ENCODE measurements around the gene BBS9.
A peak's percentile ranks its signal among the peaks of the same experiment; 100 is the strongest.

The BBS9 gene

DNA sequence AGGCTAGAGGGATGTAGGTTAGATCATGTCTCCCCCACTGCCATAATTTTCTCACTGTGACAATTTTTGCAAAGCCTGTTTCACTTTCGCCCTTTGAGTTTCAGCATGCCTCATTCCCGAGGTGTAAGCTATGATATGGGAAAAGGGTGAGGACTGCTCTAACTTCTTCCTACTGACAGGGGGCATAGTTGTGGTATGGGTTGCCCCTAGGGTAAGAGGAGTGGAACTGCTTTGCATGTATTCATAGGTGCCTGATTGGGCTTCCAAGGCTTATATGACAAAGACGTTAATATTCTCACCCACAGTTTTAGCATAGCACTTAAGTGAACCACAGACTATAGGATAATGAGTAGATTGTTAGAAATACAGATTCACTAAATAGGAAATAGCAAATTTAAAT, 148.7 kb downstream of the BBS9 start:
- no peak for DNase-seq
- H3K14ac ChIP-seq (ENCODE audit: low read length in 2 of 2): no peak overlapping the region
- H3K18ac ChIP-seq (ENCODE audit: low read depth in 1 of 2, low read length in 2 of 2): no peak overlapping the region
- H3K9me3 ChIP-seq (ENCODE audit: control insufficient read depth, low read length): peaks cover 18% of the 10 kb centered on the region
- no peak overlapping the region for H3K9ac ChIP-seq (ENCODE audit: low read length)
- H3K36me3 ChIP-seq (ENCODE audit: control insufficient read depth in 1 of 2, insufficient read depth in 2 of 2, low read depth in 1 of 2, low read length in 2 of 2): peaks cover 5 to 29% of the 10 kb centered on the region in 2 experiments
- no peak overlapping the region for H4K91ac ChIP-seq (ENCODE audit: low read length)
- no peaks in the 10 kb centered on the region for H3K79me1 ChIP-seq (replicated peaks; ENCODE audit: low read length, poor library complexity, severe bottlenecking)
- no peaks in the 10 kb centered on the region for H3K4me1 ChIP-seq (ENCODE audit: control insufficient read depth, insufficient read depth, low read depth, low read length)
- H3K4me2 ChIP-seq (ENCODE audit: low read length, poor library complexity, severe bottlenecking): no peak overlapping the region
- no peak overlapping the region for H2AFZ ChIP-seq (ENCODE audit: low read depth, low read length)
- no peak overlapping the region for H4K8ac ChIP-seq (ENCODE audit: low read length)
- H2BK5ac ChIP-seq (ENCODE audit: low read depth, low read length, poor library complexity, severe bottlenecking): no peak overlapping the region
- H3K4ac ChIP-seq (ENCODE audit: low read depth in 1 of 2, low read length in 2 of 2): no peak overlapping the region
- H2BK15ac ChIP-seq (ENCODE audit: low read depth, poor library complexity, severe bottlenecking): no peak overlapping the region
- H3K4me3 ChIP-seq (ENCODE audit: insufficient read depth in 1 of 2, low read depth in 1 of 2, low read length in 2 of 2): no peak overlapping the region
- no peaks in the 10 kb centered on the region for H3K27me3 ChIP-seq (ENCODE audit: control insufficient read depth in 1 of 2, insufficient read depth in 1 of 2, low read length in 2 of 2)
- 100% methylated on average over 2 of the region's 3 CpGs for WGBS
- H2BK12ac ChIP-seq (ENCODE audit: low read length in 2 of 2): no peak overlapping the region
- no peak overlapping the region for H3K23ac ChIP-seq (ENCODE audit: low read length in 2 of 2)
- H3K27ac ChIP-seq (ENCODE audit: low read length, poor library complexity, severe bottlenecking): no peak overlapping the region
- no peak overlapping the region for H2AK5ac ChIP-seq (ENCODE audit: low read length, severe bottlenecking)
- no peak overlapping the region for H2BK120ac ChIP-seq (ENCODE audit: low read depth, low read length)

DNA sequence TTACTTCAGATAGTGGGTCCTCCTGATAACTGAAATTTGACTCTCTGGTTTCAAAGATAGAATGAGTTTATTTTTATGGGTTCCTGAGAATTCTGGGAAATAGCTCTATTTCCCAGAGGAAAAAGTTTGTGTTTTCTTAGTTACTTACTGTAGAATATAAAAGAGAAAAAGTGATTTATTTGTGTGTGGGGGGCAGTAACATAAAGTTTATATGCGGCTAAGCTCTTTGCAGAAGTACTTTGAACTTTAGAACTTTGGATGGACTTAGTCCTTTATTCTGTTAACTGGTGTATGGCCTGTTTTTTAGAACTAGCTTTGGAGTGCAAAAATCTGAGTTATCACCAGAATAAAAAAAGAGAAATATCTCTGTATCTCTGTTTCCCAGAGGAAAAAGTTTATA, 157.1 kb downstream of the BBS9 start:
- Histone ChIP-seq H3K27me3 (ENCODE audit: control insufficient read depth in 1 of 2, insufficient read depth in 1 of 2, low read length in 2 of 2) (no peaks in the 10 kb centered on the region), H3K18ac (ENCODE audit: low read depth in 1 of 2, low read length in 2 of 2) (no peak overlapping the region), H2BK5ac (ENCODE audit: low read depth, low read length, poor library complexity, severe bottlenecking) (no peak overlapping the region), H3K9ac (ENCODE audit: low read length) (no peak overlapping the region), H3K4me3 (ENCODE audit: insufficient read depth in 1 of 2, low read depth in 1 of 2, low read length in 2 of 2) (no peak overlapping the region), H3K9me3 (ENCODE audit: control insufficient read depth, low read length) (peaks cover 49% of the 10 kb centered on the region), H3K14ac (ENCODE audit: low read length in 2 of 2) (no peak overlapping the region), H2BK15ac (ENCODE audit: low read depth, poor library complexity, severe bottlenecking) (no peak overlapping the region), H2BK120ac (ENCODE audit: low read depth, low read length) (no peak overlapping the region), H3K27ac (ENCODE audit: low read length, poor library complexity, severe bottlenecking) (no peak overlapping the region), H2BK12ac (ENCODE audit: low read length in 2 of 2) (no peak overlapping the region), H3K23ac (ENCODE audit: low read length in 2 of 2) (no peak overlapping the region), H2AFZ (ENCODE audit: low read depth, low read length) (no peak overlapping the region), H4K91ac (ENCODE audit: low read length) (no peak overlapping the region), H3K4me2 (ENCODE audit: low read length, poor library complexity, severe bottlenecking) (no peak overlapping the region), H3K4ac (ENCODE audit: low read depth in 1 of 2, low read length in 2 of 2) (no peak overlapping the region), H4K8ac (ENCODE audit: low read length) (no peak overlapping the region), H3K36me3 (ENCODE audit: control insufficient read depth in 1 of 2, insufficient read depth in 2 of 2, low read depth in 1 of 2, low read length in 2 of 2) (peaks cover 3 to 6% of the 10 kb centered on the region in 2 experiments), H2AK5ac (ENCODE audit: low read length, severe bottlenecking) (no peak overlapping the region), H3K4me1 (ENCODE audit: control insufficient read depth, insufficient read depth, low read depth, low read length) (no peaks in the 10 kb centered on the region), H3K79me1 (replicated peaks; ENCODE audit: low read length, poor library complexity, severe bottlenecking) (no peaks in the 10 kb centered on the region)
- DNase-seq: no peak
- WGBS: 97% methylated on average over 1 of the region's 1 CpG

DNA sequence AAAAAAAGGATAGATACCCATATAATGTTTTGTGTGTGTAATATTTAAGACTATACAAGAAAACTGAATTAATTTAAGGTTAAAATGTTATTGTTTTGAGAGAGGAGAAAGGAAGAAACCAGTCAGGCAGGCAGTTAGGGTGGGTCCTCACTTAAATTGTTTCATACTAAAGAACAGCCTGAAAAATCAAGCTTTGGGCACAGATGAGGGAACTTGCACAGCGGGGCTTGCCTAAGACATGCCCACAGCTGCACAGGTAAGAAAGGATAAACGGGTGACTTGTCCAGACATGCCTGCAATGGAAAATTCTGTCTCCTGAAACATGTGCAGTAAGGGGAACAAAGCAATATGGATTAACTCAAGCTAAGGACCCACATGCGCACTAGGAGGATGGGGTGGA, 158.4 kb downstream of the BBS9 start:
- Histone ChIP-seq H3K4me2 (ENCODE audit: low read length, poor library complexity, severe bottlenecking) (no peak overlapping the region), H2BK12ac (ENCODE audit: low read length in 2 of 2) (no peak overlapping the region), H4K8ac (ENCODE audit: low read length) (no peak overlapping the region), H3K14ac (ENCODE audit: low read length in 2 of 2) (no peak overlapping the region), H3K4me1 (ENCODE audit: control insufficient read depth, insufficient read depth, low read depth, low read length) (no peaks in the 10 kb centered on the region), H4K91ac (ENCODE audit: low read length) (no peak overlapping the region), H3K23ac (ENCODE audit: low read length in 2 of 2) (no peak overlapping the region), H2BK15ac (ENCODE audit: low read depth, poor library complexity, severe bottlenecking) (no peak overlapping the region), H3K27ac (ENCODE audit: low read length, poor library complexity, severe bottlenecking) (peak overlapping the region; percentile 9), H3K79me1 (replicated peaks; ENCODE audit: low read length, poor library complexity, severe bottlenecking) (no peaks in the 10 kb centered on the region), H2AFZ (ENCODE audit: low read depth, low read length) (no peak overlapping the region), H3K4me3 (ENCODE audit: insufficient read depth in 1 of 2, low read depth in 1 of 2, low read length in 2 of 2) (no peak overlapping the region), H3K27me3 (ENCODE audit: control insufficient read depth in 1 of 2, insufficient read depth in 1 of 2, low read length in 2 of 2) (no peaks in the 10 kb centered on the region), H3K4ac (ENCODE audit: low read depth in 1 of 2, low read length in 2 of 2) (no peak overlapping the region), H3K9ac (ENCODE audit: low read length) (no peak overlapping the region), H3K36me3 (ENCODE audit: control insufficient read depth in 1 of 2, insufficient read depth in 2 of 2, low read depth in 1 of 2, low read length in 2 of 2) (peaks cover 3 to 6% of the 10 kb centered on the region in 2 experiments), H3K18ac (ENCODE audit: low read depth in 1 of 2, low read length in 2 of 2) (no peak overlapping the region), H2BK5ac (ENCODE audit: low read depth, low read length, poor library complexity, severe bottlenecking) (no peak overlapping the region), H2AK5ac (ENCODE audit: low read length, severe bottlenecking) (no peak overlapping the region), H3K9me3 (ENCODE audit: control insufficient read depth, low read length) (peaks cover 49% of the 10 kb centered on the region), H2BK120ac (ENCODE audit: low read depth, low read length) (no peak overlapping the region)
- 92% methylated on average over 3 of the region's 3 CpGs for WGBS
- no peak for DNase-seq

DNA sequence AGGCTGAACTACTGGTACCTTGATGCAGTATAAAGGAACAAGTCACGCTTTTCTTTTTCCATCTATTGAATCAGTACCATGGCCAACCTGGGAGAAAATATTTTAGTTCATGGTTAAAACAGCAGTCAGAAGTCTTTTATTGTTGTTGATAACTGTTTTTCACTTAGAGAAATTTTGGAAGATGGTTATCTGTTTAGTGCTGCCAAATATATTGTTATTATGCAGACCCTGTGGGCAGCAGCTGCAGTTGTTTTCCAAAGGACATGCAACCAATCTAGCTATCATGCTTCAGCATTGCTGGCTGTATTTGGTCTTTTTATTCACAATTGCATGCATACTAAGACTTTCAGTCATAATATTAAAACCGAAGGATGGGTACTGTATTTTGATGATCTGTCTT, 169.5 kb downstream of the BBS9 start:
- Histone ChIP-seq H3K36me3 (ENCODE audit: control insufficient read depth in 1 of 2, insufficient read depth in 2 of 2, low read depth in 1 of 2, low read length in 2 of 2) (no peaks in the 10 kb centered on the region), H3K9me3 (ENCODE audit: control insufficient read depth, low read length) (peaks cover 46% of the 10 kb centered on the region), H3K4ac (ENCODE audit: low read depth in 1 of 2, low read length in 2 of 2) (no peak overlapping the region), H2BK15ac (ENCODE audit: low read depth, poor library complexity, severe bottlenecking) (no peak overlapping the region), H4K91ac (ENCODE audit: low read length) (no peak overlapping the region), H3K27ac (ENCODE audit: low read length, poor library complexity, severe bottlenecking) (no peak overlapping the region), H3K79me1 (replicated peaks; ENCODE audit: low read length, poor library complexity, severe bottlenecking) (peaks cover 2% of the 10 kb centered on the region), H2AFZ (ENCODE audit: low read depth, low read length) (no peak overlapping the region), H3K4me3 (ENCODE audit: insufficient read depth in 1 of 2, low read depth in 1 of 2, low read length in 2 of 2) (no peak overlapping the region), H2BK5ac (ENCODE audit: low read depth, low read length, poor library complexity, severe bottlenecking) (no peak overlapping the region), H3K23ac (ENCODE audit: low read length in 2 of 2) (no peak overlapping the region), H3K18ac (ENCODE audit: low read depth in 1 of 2, low read length in 2 of 2) (no peak overlapping the region), H3K4me2 (ENCODE audit: low read length, poor library complexity, severe bottlenecking) (no peak overlapping the region), H4K8ac (ENCODE audit: low read length) (no peak overlapping the region), H3K9ac (ENCODE audit: low read length) (no peak overlapping the region), H2BK12ac (ENCODE audit: low read length in 2 of 2) (no peak overlapping the region), H3K27me3 (ENCODE audit: control insufficient read depth in 1 of 2, insufficient read depth in 1 of 2, low read length in 2 of 2) (no peaks in the 10 kb centered on the region), H3K4me1 (ENCODE audit: control insufficient read depth, insufficient read depth, low read depth, low read length) (no peaks in the 10 kb centered on the region), H2BK120ac (ENCODE audit: low read depth, low read length) (no peak overlapping the region), H3K14ac (ENCODE audit: low read length in 2 of 2) (no peak overlapping the region), H2AK5ac (ENCODE audit: low read length, severe bottlenecking) (no peak overlapping the region)
- no CpG with 5 or more reads among the region's 2 CpGs for WGBS
- no peak for DNase-seq
